Liver (tissue), 9 donors: ENCODE measurements around the gene SCGB3A2. TPM values are rescaled to one million over a fixed set of nuclear protein-coding genes. Genes with fewer than 3 reads are reported as not detected.

Experiments used
- DNase-seq: peaks from one replicate; pipeline ENCODE4 v3.0.0-alpha.2; 2017; ENCODE audit warnings: low spot score
- H3K27ac ChIP-seq, 2 donors: one replicate each; pipeline ENCODE4 v1.7.0; 2013; ENCODE audit warnings: inconsistent platforms in 2 of 2, low read length in 2 of 2, control low read depth in 1 of 2, low read depth in 1 of 2, mild to moderate bottlenecking in 1 of 2
- H3K27me3 ChIP-seq, 4 donors: one replicate each; pipeline versions ENCODE4 v1.6.1 to v1.7.0; 2013; ENCODE audit warnings: low read length in 3 of 4, inconsistent platforms in 1 of 4, mild to moderate bottlenecking in 1 of 4, moderate library complexity in 1 of 4; ENCODE audit not compliant: control insufficient read depth in 4 of 4, insufficient read depth in 4 of 4
- H3K36me3 ChIP-seq, 4 donors: one replicate each; pipeline versions ENCODE4 v1.6.1 to v1.7.0; 2013; ENCODE audit warnings: low read length in 3 of 4, mild to moderate bottlenecking in 3 of 4, low read depth in 1 of 4, moderate library complexity in 1 of 4; ENCODE audit not compliant: control insufficient read depth in 4 of 4, insufficient read depth in 3 of 4
- H3K4me1 ChIP-seq, 4 donors: one replicate each; pipeline versions ENCODE4 v1.6.1 to v1.7.0; 2013; ENCODE audit warnings: low read length in 3 of 4, mild to moderate bottlenecking in 3 of 4, moderate library complexity in 1 of 4; ENCODE audit not compliant: control insufficient read depth in 4 of 4, insufficient read depth in 4 of 4
- H3K4me3 ChIP-seq, 3 donors: one replicate each; pipeline versions ENCODE4 v1.6.1 to v1.7.0; 2013; ENCODE audit warnings: low read length in 3 of 3, control low read depth in 1 of 3, low read depth in 1 of 3, mild to moderate bottlenecking in 1 of 3
- H3K9ac ChIP-seq, 2 donors: one replicate each; pipeline ENCODE4 v1.7.0; 2013; ENCODE audit warnings: low read length in 2 of 2, mild to moderate bottlenecking in 2 of 2, moderate library complexity in 2 of 2, control low read depth in 1 of 2, low read depth in 1 of 2
- H3K9me3 ChIP-seq, 4 donors: one replicate each; pipeline versions ENCODE4 v1.6.1 to v1.7.0; 2013; ENCODE audit warnings: low read length in 3 of 4; ENCODE audit not compliant: control insufficient read depth in 4 of 4
- EGR1 ChIP-seq, 2 donors: IDR thresholded peaks; 2 replicates each; pipeline ENCODE4 v1.6.1; 2016 to 2018; ENCODE audit warnings: antibody characterized with exemption in 2 of 2, low read depth in 2 of 2
- FOXA1 ChIP-seq: IDR thresholded peaks from 2 replicates; pipeline ENCODE4 v1.6.1; 2016; ENCODE audit warnings: antibody characterized with exemption
- FOXA2 ChIP-seq: IDR thresholded peaks from 2 replicates; pipeline ENCODE4 v1.6.1; 2016; ENCODE audit warnings: antibody characterized with exemption
- GABPA ChIP-seq, 2 donors: IDR thresholded peaks in 1 of 2; conservative IDR thresholded peaks in 1 of 2; 2 replicates each; pipeline ENCODE4 v1.6.1; 2016; ENCODE audit warnings: antibody characterized with exemption in 2 of 2, mild to moderate bottlenecking in 1 of 2, moderate library complexity in 1 of 2
- HNF4A ChIP-seq, 2 donors: conservative IDR thresholded peaks; 2 replicates each; pipeline ENCODE4 v1.6.1; 2016; ENCODE audit warnings: antibody characterized with exemption in 2 of 2, mild to moderate bottlenecking in 2 of 2
- HNF4G ChIP-seq: IDR thresholded peaks from 2 replicates; pipeline ENCODE4 v1.6.1; 2016; ENCODE audit warnings: antibody characterized with exemption
- JUND ChIP-seq, 2 donors: IDR thresholded peaks; 2 replicates each; pipeline ENCODE4 v1.6.1; 2016; ENCODE audit warnings: antibody characterized with exemption in 2 of 2
- NR2F2 ChIP-seq: IDR thresholded peaks from 2 replicates; pipeline ENCODE4 v1.6.1; 2016; ENCODE audit warnings: antibody characterized with exemption
- RAD21 ChIP-seq, 2 donors: IDR thresholded peaks; 2 replicates each; pipeline ENCODE4 v1.6.1; 2016; ENCODE audit warnings: antibody characterized with exemption in 2 of 2, mild to moderate bottlenecking in 2 of 2
- RXRA ChIP-seq, 2 donors: IDR thresholded peaks; 2 replicates each; pipeline ENCODE4 v1.6.1; 2017 to 2018; ENCODE audit warnings: antibody characterized with exemption in 2 of 2, mild to moderate bottlenecking in 1 of 2
- SP1 ChIP-seq: IDR thresholded peaks from 2 replicates; pipeline ENCODE4 v1.6.1; 2018; ENCODE audit warnings: antibody characterized with exemption, mild to moderate bottlenecking
- YY1 ChIP-seq: IDR thresholded peaks from 2 replicates; pipeline ENCODE4 v1.6.1; 2016; ENCODE audit warnings: antibody characterized with exemption, mild to moderate bottlenecking
- WGBS: extraction: QIAGEN DNeasy Blood & Tissue Kit; methylation state at CpG from one replicate; pipeline ENCODE4 v1.1.7; 2013; 5-methylcytosine and 5-hydroxymethylcytosine counted together
- polyA plus RNA-seq, 2 donors: library from polyadenylated mRNA; stranded (reverse) in 1 of 2; unstranded in 1 of 2; fragments of 200-250 nt in 1 of 2; fragments of >200 nt in 1 of 2; fragmentation: Nextera tagmentation in 1 of 2; extraction: Ambion mirVana in 1 of 2; gene quantifications; one replicate each; pipeline versions ENCODE4 v1.2.1 to v1.2.3, GENCODE V29; 2013 to 2015
- total RNA-seq, 2 donors: library from RNA; depleted of rRNA; stranded (reverse); fragments of >200 nt; gene quantifications; one replicate each; pipeline ENCODE4 v1.2.3, GENCODE V29; 2014
- TF ChIP-seq, protein P1 (sequence below): fragments of 150-350 bp; IDR thresholded peaks from 2 replicates; pipeline ENCODE4 v1.5.1; 2017; ENCODE audit warnings: improper control_type of control experiment, low read depth, low read length; ENCODE audit not compliant: missing input control
- TF ChIP-seq, protein P2 (sequence below): IDR thresholded peaks from 2 replicates; pipeline ENCODE4 v1.6.1; 2016; ENCODE audit warnings: antibody characterized with exemption, mild to moderate bottlenecking
- TF ChIP-seq, protein P3 (sequence below): IDR thresholded peaks from 2 replicates; pipeline ENCODE4 v1.6.1; 2016; ENCODE audit warnings: antibody characterized with exemption
- TF ChIP-seq, protein P4 (sequence below): IDR thresholded peaks from 2 replicates; pipeline ENCODE4 v1.6.1; 2016; ENCODE audit warnings: antibody characterized with exemption
- donor health status: healthy.
- donor health status: healthy.
- donor health status: healthy.
- donor health status: healthy.
- donor health status: healthy.

SCGB3A2 gene, protein sequence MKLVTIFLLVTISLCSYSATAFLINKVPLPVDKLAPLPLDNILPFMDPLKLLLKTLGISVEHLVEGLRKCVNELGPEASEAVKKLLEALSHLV
- not detected for total RNA-seq
- polyA plus RNA-seq, result not detected

DNA sequence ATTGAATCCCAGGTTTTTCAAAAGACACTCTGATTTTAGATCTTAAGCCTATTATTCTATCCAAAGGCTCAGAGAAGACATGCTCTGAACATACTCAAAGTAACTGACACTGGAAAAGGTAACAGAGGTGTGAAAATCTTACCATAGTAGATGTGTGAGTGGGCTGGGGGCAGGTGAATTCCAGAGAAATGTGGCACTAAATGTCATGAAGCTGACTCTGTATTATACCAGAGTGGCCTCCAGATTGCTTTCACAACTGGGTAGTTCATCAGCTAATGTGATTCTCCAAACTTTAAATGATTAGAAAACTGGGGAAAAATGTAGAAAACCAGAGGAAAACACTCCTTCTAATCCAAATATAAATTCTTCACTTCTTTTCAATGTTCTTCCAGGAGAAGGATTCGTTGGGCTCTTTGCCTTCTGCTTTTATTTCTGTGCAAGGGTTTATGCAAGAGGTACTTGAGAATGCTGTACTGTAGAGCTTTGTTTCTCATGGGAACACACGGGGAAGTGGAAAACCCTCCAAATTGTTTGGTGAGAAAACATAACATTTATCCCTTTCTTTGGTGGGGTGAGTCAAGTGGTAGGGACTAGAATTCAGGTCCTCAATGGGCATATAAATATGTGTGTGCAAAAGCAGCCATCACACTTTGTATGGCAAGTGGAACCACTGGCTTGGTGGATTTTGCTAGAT is at the start of gene SCGB3A2:
SCGB3A2 (plus strand) TSS at position 646 of the 694 bp plus-strand sequence. CDS start 93 bp downstream, outside the sequence.
- H3K27ac ChIP-seq, result no peak within 1 kb of the TSS
- no peak within 1 kb of the TSS for H3K4me3 ChIP-seq
- DNase-seq, result no peak
- H3K36me3 ChIP-seq, result no peaks in the 10 kb centered on the region
- H3K9ac ChIP-seq, result no peak within 1 kb of the TSS
- no peaks in the 10 kb centered on the region for H3K9me3 ChIP-seq
- WGBS, result 67% methylated on average over 2 of the region's 2 CpGs
- H3K27me3 ChIP-seq, result no peaks in the 10 kb centered on the region
- no peak for TF ChIP-seq EGR1 (IDR thresholded peaks at IDR 0.05; ENCODE audit: low read depth in 2 of 2)
- TF ChIP-seq, protein P1, sequence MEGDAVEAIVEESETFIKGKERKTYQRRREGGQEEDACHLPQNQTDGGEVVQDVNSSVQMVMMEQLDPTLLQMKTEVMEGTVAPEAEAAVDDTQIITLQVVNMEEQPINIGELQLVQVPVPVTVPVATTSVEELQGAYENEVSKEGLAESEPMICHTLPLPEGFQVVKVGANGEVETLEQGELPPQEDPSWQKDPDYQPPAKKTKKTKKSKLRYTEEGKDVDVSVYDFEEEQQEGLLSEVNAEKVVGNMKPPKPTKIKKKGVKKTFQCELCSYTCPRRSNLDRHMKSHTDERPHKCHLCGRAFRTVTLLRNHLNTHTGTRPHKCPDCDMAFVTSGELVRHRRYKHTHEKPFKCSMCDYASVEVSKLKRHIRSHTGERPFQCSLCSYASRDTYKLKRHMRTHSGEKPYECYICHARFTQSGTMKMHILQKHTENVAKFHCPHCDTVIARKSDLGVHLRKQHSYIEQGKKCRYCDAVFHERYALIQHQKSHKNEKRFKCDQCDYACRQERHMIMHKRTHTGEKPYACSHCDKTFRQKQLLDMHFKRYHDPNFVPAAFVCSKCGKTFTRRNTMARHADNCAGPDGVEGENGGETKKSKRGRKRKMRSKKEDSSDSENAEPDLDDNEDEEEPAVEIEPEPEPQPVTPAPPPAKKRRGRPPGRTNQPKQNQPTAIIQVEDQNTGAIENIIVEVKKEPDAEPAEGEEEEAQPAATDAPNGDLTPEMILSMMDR, result no peak
- TF ChIP-seq, protein P2, sequence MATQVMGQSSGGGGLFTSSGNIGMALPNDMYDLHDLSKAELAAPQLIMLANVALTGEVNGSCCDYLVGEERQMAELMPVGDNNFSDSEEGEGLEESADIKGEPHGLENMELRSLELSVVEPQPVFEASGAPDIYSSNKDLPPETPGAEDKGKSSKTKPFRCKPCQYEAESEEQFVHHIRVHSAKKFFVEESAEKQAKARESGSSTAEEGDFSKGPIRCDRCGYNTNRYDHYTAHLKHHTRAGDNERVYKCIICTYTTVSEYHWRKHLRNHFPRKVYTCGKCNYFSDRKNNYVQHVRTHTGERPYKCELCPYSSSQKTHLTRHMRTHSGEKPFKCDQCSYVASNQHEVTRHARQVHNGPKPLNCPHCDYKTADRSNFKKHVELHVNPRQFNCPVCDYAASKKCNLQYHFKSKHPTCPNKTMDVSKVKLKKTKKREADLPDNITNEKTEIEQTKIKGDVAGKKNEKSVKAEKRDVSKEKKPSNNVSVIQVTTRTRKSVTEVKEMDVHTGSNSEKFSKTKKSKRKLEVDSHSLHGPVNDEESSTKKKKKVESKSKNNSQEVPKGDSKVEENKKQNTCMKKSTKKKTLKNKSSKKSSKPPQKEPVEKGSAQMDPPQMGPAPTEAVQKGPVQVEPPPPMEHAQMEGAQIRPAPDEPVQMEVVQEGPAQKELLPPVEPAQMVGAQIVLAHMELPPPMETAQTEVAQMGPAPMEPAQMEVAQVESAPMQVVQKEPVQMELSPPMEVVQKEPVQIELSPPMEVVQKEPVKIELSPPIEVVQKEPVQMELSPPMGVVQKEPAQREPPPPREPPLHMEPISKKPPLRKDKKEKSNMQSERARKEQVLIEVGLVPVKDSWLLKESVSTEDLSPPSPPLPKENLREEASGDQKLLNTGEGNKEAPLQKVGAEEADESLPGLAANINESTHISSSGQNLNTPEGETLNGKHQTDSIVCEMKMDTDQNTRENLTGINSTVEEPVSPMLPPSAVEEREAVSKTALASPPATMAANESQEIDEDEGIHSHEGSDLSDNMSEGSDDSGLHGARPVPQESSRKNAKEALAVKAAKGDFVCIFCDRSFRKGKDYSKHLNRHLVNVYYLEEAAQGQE, result no peak
- no peak for TF ChIP-seq NR2F2
- TF ChIP-seq JUND (IDR thresholded peaks at IDR 0.05), result no peak
- no peak for TF ChIP-seq RXRA (IDR thresholded peaks at IDR 0.05)
- TF ChIP-seq HNF4G, result no peak
- TF ChIP-seq GABPA (IDR thresholded peaks at IDR 0.05 in 1 of 2, conservative IDR thresholded peaks at IDR 0.05 in 1 of 2), result no peak
- TF ChIP-seq, protein P3, sequence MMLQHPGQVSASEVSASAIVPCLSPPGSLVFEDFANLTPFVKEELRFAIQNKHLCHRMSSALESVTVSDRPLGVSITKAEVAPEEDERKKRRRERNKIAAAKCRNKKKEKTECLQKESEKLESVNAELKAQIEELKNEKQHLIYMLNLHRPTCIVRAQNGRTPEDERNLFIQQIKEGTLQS, result no peak
- TF ChIP-seq FOXA1, result no peak
- no peak for TF ChIP-seq SP1
- TF ChIP-seq FOXA2, result no peak
- no peak for TF ChIP-seq HNF4A (conservative IDR thresholded peaks at IDR 0.05)
- TF ChIP-seq RAD21 (IDR thresholded peaks at IDR 0.05), result no peak
- TF ChIP-seq, protein P4, sequence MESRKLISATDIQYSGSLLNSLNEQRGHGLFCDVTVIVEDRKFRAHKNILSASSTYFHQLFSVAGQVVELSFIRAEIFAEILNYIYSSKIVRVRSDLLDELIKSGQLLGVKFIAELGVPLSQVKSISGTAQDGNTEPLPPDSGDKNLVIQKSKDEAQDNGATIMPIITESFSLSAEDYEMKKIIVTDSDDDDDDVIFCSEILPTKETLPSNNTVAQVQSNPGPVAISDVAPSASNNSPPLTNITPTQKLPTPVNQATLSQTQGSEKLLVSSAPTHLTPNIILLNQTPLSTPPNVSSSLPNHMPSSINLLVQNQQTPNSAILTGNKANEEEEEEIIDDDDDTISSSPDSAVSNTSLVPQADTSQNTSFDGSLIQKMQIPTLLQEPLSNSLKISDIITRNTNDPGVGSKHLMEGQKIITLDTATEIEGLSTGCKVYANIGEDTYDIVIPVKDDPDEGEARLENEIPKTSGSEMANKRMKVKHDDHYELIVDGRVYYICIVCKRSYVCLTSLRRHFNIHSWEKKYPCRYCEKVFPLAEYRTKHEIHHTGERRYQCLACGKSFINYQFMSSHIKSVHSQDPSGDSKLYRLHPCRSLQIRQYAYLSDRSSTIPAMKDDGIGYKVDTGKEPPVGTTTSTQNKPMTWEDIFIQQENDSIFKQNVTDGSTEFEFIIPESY, result no peak
- no peak for TF ChIP-seq YY1
- H3K4me1 ChIP-seq, result no peaks in the 10 kb centered on the region
